Measurements from ENCODE around the gene TTC28.
A peak's percentile ranks its signal among the peaks of the same experiment; 100 is the strongest.

Gene TTC28

GRCh38 chr22:28027453-28028448 is 651.9 kb downstream of the TTC28 start:
- H3K4me3 Mint-ChIP-seq, result no peak overlapping the region
- no peak overlapping the region for H3K27ac Mint-ChIP-seq
- H3K9me3 Mint-ChIP-seq, result no peaks in the 10 kb centered on the region
- ATAC-seq (no peak), DNase-seq (no peak)
- H3K4me1 Mint-ChIP-seq, result no peaks in the 10 kb centered on the region
- no peaks in the 10 kb centered on the region for H3K36me3 Mint-ChIP-seq (ENCODE audit: low read depth)
- no peaks in the 10 kb centered on the region for H3K27me3 Mint-ChIP-seq

- no peaks in the 10 kb centered on the region for H3K27me3 Mint-ChIP-seq
- ATAC-seq (no peak), DNase-seq (no peak)
- H3K27ac Mint-ChIP-seq, result no peak overlapping the region
- H3K4me1 Mint-ChIP-seq, result no peaks in the 10 kb centered on the region
- no peaks in the 10 kb centered on the region for H3K36me3 Mint-ChIP-seq (ENCODE audit: low read depth)
- H3K4me3 Mint-ChIP-seq, result no peak overlapping the region
- no peaks in the 10 kb centered on the region for H3K9me3 Mint-ChIP-seq
Measured at GRCh38 chr22:28025866-28026575, 653.6 kb downstream of the TTC28 start.

DNA sequence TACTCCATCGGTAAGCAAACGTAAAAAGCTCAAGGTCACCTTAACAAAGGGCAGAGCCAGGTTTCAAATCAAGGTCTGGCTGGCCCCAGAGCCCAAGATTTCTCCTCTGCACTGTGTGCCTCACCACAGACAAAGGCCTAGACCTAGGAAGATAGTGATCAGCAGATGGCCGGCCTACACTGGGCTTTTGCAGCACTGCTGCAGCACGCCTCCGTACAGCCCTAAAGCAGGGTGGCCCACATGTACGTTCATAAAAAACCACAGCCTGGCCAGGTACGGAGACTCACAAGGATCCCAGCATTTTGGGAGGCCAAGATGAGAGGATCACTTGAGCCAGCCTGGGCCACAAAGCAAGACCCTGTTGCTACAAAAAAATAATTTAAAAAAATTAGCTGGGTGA is 654.3 kb downstream of the TTC28 start:
- no peaks in the 10 kb centered on the region for H3K27me3 Mint-ChIP-seq
- H3K9me3 Mint-ChIP-seq, result no peaks in the 10 kb centered on the region
- H3K27ac Mint-ChIP-seq, result no peak overlapping the region
- no peak overlapping the region for H3K4me3 Mint-ChIP-seq
- no peaks in the 10 kb centered on the region for H3K36me3 Mint-ChIP-seq (ENCODE audit: low read depth)
- no peak for DNase-seq
- no peak for ATAC-seq
- no peaks in the 10 kb centered on the region for H3K4me1 Mint-ChIP-seq

DNA sequence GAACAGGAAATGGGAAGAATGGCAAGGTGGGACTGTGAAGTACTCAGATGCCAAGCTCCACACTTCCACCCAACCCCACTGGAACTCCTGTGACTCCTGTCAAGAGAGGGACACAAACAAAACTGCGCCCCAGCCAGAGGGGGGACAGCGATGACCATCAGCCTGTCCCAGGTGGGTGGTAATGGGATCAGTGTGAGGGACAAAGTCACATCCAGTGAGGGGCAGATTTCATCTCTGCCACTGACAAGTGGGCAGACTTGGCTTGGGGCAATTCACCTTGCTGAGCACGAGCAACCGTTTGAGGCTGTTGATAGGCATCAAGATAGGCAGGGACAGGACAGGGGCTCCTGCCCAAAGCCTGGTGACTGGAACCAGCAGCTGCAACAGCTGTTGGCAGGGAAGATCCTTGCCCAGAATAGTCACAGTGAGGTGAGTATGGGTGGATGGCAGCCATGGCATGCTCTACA is 655.2 kb downstream of the TTC28 start:
- no peak overlapping the region for H3K4me3 Mint-ChIP-seq
- no peak for ATAC-seq
- H3K36me3 Mint-ChIP-seq (ENCODE audit: low read depth), result no peaks in the 10 kb centered on the region
- H3K4me1 Mint-ChIP-seq, result no peaks in the 10 kb centered on the region
- H3K27ac Mint-ChIP-seq, result no peak overlapping the region
- DNase-seq, result no peak
- no peaks in the 10 kb centered on the region for H3K27me3 Mint-ChIP-seq
- H3K9me3 Mint-ChIP-seq, result no peaks in the 10 kb centered on the region

- Mint-ChIP-seq H3K4me1 (no peaks in the 10 kb centered on the region), H3K9me3 (no peaks in the 10 kb centered on the region), H3K4me3 (no peak overlapping the region), H3K36me3 (ENCODE audit: low read depth) (no peaks in the 10 kb centered on the region), H3K27me3 (no peaks in the 10 kb centered on the region), H3K27ac (no peak overlapping the region)
- ATAC-seq (no peak), DNase-seq (no peak)
Measured at GRCh38 chr22:28023774-28024173, 655.9 kb downstream of the TTC28 start.

DNA sequence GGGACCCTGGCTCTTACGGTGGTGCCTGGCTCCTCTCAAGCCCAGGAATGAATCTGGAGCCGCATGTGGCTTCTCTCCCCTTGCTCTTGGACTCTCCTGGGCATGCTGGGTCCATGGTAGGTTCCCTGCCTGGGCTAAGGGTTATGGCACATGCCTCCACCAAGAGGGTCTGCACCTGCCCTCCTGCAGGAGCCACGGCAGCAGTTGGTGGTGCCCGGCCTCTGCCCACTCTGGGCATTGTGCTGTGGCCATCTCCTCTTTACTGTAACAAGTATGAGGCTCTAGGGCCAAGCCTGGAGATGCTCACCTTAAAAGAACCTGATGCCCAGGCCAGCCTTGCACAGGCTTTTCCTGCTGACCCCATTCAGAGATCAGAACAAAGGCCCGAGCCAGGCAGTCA is 656.6 kb downstream of the TTC28 start:
- H3K27me3 Mint-ChIP-seq, result no peaks in the 10 kb centered on the region

DNA sequence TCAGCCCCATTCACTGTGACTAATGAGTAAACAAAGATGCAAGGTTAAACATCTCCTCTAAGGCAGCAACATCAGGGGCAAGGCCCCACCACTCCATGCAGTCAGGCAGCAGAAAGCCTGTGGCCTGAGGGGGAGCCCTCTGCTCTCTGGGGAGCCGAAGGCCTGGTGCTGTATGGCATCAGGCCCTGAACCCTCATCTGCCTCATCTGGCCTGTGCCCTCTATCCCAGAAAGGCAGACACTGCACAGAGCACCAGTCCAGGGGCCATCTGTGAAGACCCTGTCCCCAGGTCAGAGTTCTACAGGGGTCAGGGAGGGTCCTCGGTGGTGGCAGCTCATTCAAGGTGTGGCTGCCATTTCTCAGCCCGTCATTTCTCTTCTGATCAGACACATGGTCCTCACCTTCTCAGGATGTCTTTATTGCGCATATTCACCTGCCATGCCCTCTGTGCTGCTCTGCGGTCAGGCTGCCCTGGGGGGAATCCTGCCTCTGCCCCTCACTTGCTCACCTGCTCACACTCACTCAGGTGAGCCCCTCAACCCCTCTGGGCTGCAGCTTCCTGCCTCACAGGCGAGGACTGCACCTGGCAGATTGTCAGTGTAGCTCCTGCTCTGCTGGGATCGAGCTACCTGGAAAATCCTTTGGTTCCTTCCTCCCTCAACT is 657.5 kb downstream of the TTC28 start:
- Mint-ChIP-seq H3K4me1 (no peaks in the 10 kb centered on the region), H3K4me3 (no peak overlapping the region), H3K36me3 (ENCODE audit: low read depth) (no peaks in the 10 kb centered on the region), H3K27ac (no peak overlapping the region), H3K27me3 (no peaks in the 10 kb centered on the region), H3K9me3 (no peaks in the 10 kb centered on the region)
- DNase-seq (no peak), ATAC-seq (no peak)

More for the DNA sequence above, 656.6 kb downstream of the TTC28 start:
- no peak for ATAC-seq
- Mint-ChIP-seq H3K36me3 (ENCODE audit: low read depth) (no peaks in the 10 kb centered on the region), H3K9me3 (no peaks in the 10 kb centered on the region), H3K4me1 (no peaks in the 10 kb centered on the region), H3K27ac (no peak overlapping the region), H3K4me3 (no peak overlapping the region)
- DNase-seq, result no peak

- ATAC-seq, result no peak
- no peaks in the 10 kb centered on the region for H3K36me3 Mint-ChIP-seq (ENCODE audit: low read depth)
- no peaks in the 10 kb centered on the region for H3K27me3 Mint-ChIP-seq
- no peaks in the 10 kb centered on the region for H3K4me1 Mint-ChIP-seq
- H3K27ac Mint-ChIP-seq, result no peak overlapping the region
- H3K9me3 Mint-ChIP-seq, result no peaks in the 10 kb centered on the region
- H3K4me3 Mint-ChIP-seq, result no peak overlapping the region
- no peak for DNase-seq
Measured at GRCh38 chr22:28021116-28021997, 658.3 kb downstream of the TTC28 start.

GRCh38 chr22:28019881-28020861 is 659.5 kb downstream of the TTC28 start:
- Mint-ChIP-seq H3K36me3 (ENCODE audit: low read depth) (no peaks in the 10 kb centered on the region), H3K4me1 (no peaks in the 10 kb centered on the region), H3K27ac (no peak overlapping the region), H3K4me3 (no peak overlapping the region), H3K27me3 (no peaks in the 10 kb centered on the region), H3K9me3 (no peaks in the 10 kb centered on the region)
- DNase-seq (peak; percentile 77), ATAC-seq (peak; percentile 70)

DNA sequence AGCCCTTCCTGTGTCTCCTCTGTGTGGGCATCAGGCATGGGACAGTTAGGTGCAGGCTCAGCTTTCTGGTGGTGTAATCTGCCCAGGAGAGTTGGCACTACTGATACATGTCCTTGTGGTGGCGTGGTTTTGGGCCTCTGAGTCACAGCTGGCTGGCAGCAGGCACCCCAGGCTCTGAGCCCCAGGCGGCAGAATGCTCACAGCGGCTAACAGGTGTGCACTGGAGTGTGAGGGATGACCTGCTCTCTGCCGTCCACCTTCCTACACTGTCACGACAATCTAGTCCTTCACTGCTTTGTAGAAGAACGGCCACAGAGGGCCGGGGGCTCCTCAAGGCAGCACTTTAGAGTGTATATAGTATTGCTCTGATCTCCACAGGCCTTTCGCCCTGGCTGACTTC is 660.3 kb downstream of the TTC28 start:
- Mint-ChIP-seq H3K27me3 (no peaks in the 10 kb centered on the region), H3K4me3 (no peak overlapping the region), H3K4me1 (no peaks in the 10 kb centered on the region), H3K27ac (no peak overlapping the region), H3K9me3 (no peaks in the 10 kb centered on the region), H3K36me3 (ENCODE audit: low read depth) (no peaks in the 10 kb centered on the region)
- no peak for ATAC-seq
- DNase-seq, result no peak

DNA sequence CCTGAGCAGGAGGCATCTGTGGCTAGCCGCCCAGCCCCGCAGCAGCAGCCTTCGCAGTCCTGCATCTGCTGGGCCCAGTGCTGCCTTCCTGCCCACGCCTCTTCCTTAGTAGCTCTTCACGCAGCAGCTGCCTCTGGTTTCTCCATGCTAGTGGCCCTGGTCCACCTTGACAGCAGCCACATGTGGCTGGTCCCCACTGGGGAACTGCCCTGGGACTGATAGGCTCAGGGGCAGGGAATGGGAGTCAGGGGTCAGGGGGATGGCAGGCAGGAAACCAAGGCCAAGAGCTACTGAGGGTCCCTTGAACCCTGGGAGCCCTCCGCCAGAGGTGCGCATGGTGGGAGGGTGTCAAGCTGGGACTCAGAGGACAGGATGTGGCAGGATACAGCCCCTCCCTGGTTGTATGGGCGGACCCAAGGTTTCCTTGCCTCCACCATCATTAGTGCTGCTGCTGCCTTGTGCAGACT is 661.1 kb downstream of the TTC28 start:
- ATAC-seq (no peak), DNase-seq (no peak)
- Mint-ChIP-seq H3K27ac (no peak overlapping the region), H3K4me1 (no peaks in the 10 kb centered on the region), H3K36me3 (ENCODE audit: low read depth) (no peaks in the 10 kb centered on the region), H3K9me3 (no peaks in the 10 kb centered on the region), H3K27me3 (no peaks in the 10 kb centered on the region), H3K4me3 (no peak overlapping the region)

DNA sequence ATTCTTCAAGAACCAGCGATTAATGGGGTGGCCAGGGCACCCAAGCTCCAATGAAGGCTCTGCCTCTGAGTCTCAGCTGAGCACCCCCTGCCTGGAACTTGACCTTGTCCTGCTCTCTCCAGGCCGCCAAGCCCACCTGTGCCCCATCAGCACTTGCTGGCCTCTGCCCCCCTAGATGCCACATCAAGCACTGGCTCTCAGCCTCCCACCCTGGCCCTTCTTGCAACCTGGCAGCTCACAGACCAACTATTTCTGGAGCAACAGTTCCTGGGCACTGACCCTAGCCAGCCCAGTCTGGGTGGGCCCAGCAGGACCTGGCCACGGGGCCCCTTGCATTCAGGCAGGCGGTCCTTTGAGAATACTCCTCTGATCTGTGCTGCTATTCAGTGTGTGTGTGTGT is 661.8 kb downstream of the TTC28 start:
- H3K9me3 Mint-ChIP-seq, result no peaks in the 10 kb centered on the region
- no peak for DNase-seq
- H3K27me3 Mint-ChIP-seq, result no peaks in the 10 kb centered on the region
- no peak overlapping the region for H3K27ac Mint-ChIP-seq
- no peaks in the 10 kb centered on the region for H3K4me1 Mint-ChIP-seq
- no peak for ATAC-seq
- H3K36me3 Mint-ChIP-seq (ENCODE audit: low read depth), result no peaks in the 10 kb centered on the region
- no peak overlapping the region for H3K4me3 Mint-ChIP-seq

- DNase-seq (no peak), ATAC-seq (no peak)
- no peaks in the 10 kb centered on the region for H3K4me1 Mint-ChIP-seq
- no peaks in the 10 kb centered on the region for H3K27me3 Mint-ChIP-seq
- no peak overlapping the region for H3K27ac Mint-ChIP-seq
- no peaks in the 10 kb centered on the region for H3K36me3 Mint-ChIP-seq (ENCODE audit: low read depth)
- no peaks in the 10 kb centered on the region for H3K9me3 Mint-ChIP-seq
- H3K4me3 Mint-ChIP-seq, result no peak overlapping the region
Measured at GRCh38 chr22:28017558-28017820, 662.2 kb downstream of the TTC28 start.
